H9 (cell line): ENCODE data around the gene EFNA5. TPM values are rescaled to one million over a fixed set of nuclear protein-coding genes. Genes with fewer than 3 reads are reported as not detected.
A peak's percentile ranks its signal among the peaks of the same experiment; 100 is the strongest.

Source experiments
- DNase-seq: peaks from one replicate; pipeline ENCODE4 v3.0.0-alpha.2; 2017
- H2AFZ ChIP-seq: one replicate; pipeline ENCODE4 v1.6.1; 2013; ENCODE audit warnings: mild to moderate bottlenecking, low read length, control low read depth, moderate library complexity
- H2AK5ac ChIP-seq: 2 replicates; pipeline ENCODE4 v1.6.1; 2013; ENCODE audit warnings: low read length, control low read depth, mixed read lengths; ENCODE audit not compliant: insufficient read length
- H2BK120ac ChIP-seq: one replicate; pipeline ENCODE4 v1.6.1; 2013; ENCODE audit warnings: low read depth, mild to moderate bottlenecking, low read length, control low read depth, inconsistent platforms; ENCODE audit not compliant: poor library complexity, severe bottlenecking
- H2BK12ac ChIP-seq: 2 replicates; pipeline ENCODE4 v1.6.1; 2013; ENCODE audit warnings: low read length, control low read depth, mixed read lengths, low read depth; ENCODE audit not compliant: insufficient read length
- H2BK15ac ChIP-seq: 2 replicates; pipeline ENCODE4 v1.6.1; 2013; ENCODE audit warnings: low read depth, low read length, control low read depth
- H2BK20ac ChIP-seq: one replicate; pipeline ENCODE4 v1.6.1; 2013; ENCODE audit warnings: low read depth, mild to moderate bottlenecking, low read length, control low read depth, inconsistent platforms; ENCODE audit not compliant: poor library complexity, severe bottlenecking
- H2BK5ac ChIP-seq: 2 replicates; pipeline ENCODE4 v1.6.1; 2013; ENCODE audit warnings: low read length, control low read depth, mixed read lengths; ENCODE audit not compliant: insufficient read length
- H3K14ac ChIP-seq: 2 replicates; pipeline ENCODE4 v1.6.1; 2013; ENCODE audit warnings: low read length, control low read depth; ENCODE audit not compliant: insufficient read depth
- H3K18ac ChIP-seq: 2 replicates; pipeline ENCODE4 v1.6.1; 2013; ENCODE audit warnings: low read depth, mild to moderate bottlenecking, mixed read lengths, low read length, control low read depth; ENCODE audit not compliant: insufficient read length
- H3K23ac ChIP-seq: 2 replicates; pipeline ENCODE4 v1.6.1; 2013; ENCODE audit warnings: low read length, control low read depth, mixed read lengths, low read depth; ENCODE audit not compliant: insufficient read length
- H3K23me2 ChIP-seq: 2 replicates; pipeline ENCODE4 v1.6.1; 2013; ENCODE audit warnings: low read depth, mild to moderate bottlenecking, mixed read lengths, low read length, control low read depth; ENCODE audit not compliant: insufficient read length, poor library complexity, severe bottlenecking
- H3K27ac ChIP-seq: 2 replicates; pipeline ENCODE4 v1.5.1; 2013; ENCODE audit warnings: low read length, control low read depth, mixed read lengths, low read depth; ENCODE audit not compliant: insufficient read length
- H3K27me3 ChIP-seq: 2 replicates; pipeline ENCODE4 v1.6.1; 2013; ENCODE audit warnings: low read length, control low read depth, inconsistent platforms; ENCODE audit not compliant: insufficient read depth
- H3K4ac ChIP-seq: 2 replicates; pipeline ENCODE4 v1.6.1; 2013; ENCODE audit warnings: low read depth, mild to moderate bottlenecking, control low read depth, inconsistent platforms, low read length, moderate library complexity
- H3K4me1 ChIP-seq: 2 replicates; pipeline ENCODE4 v1.6.1; 2013; ENCODE audit warnings: low read length, control low read depth, inconsistent platforms; ENCODE audit not compliant: insufficient read depth
- H3K4me2 ChIP-seq: 2 replicates; pipeline ENCODE4 v1.6.1; 2013; ENCODE audit warnings: low read length, control low read depth, mixed read lengths; ENCODE audit not compliant: insufficient read length, insufficient read depth
- H3K56ac ChIP-seq: 2 replicates; pipeline ENCODE4 v1.6.1; 2013; ENCODE audit warnings: low read depth, mild to moderate bottlenecking, mixed read lengths, low read length, control low read depth; ENCODE audit not compliant: insufficient read length
- H3K79me1 ChIP-seq: 2 replicates; pipeline ENCODE4 v1.6.1; 2013; ENCODE audit warnings: low read depth, mild to moderate bottlenecking, moderate library complexity, low read length, control low read depth, inconsistent platforms; ENCODE audit not compliant: insufficient read depth, poor library complexity, severe bottlenecking
- H3K79me2 ChIP-seq: 2 replicates; pipeline ENCODE4 v1.6.1; 2013; ENCODE audit warnings: low read length, control low read depth, inconsistent platforms; ENCODE audit not compliant: insufficient read depth
- H3K9ac ChIP-seq: 2 replicates; pipeline ENCODE4 v1.6.1; 2013; ENCODE audit warnings: low read length, control low read depth, mixed read lengths; ENCODE audit not compliant: insufficient read length; ENCODE audit errors: extremely low read depth
- H3K9me3 ChIP-seq: one replicate; pipeline ENCODE4 v1.6.1; 2013; ENCODE audit warnings: low read depth, low read length, inconsistent platforms; ENCODE audit not compliant: control insufficient read depth
- H3T11ph ChIP-seq: one replicate; pipeline ENCODE4 v1.6.1; 2013; ENCODE audit warnings: mild to moderate bottlenecking, low read length, control low read depth, inconsistent platforms
- H4K20me1 ChIP-seq: one replicate; pipeline ENCODE4 v1.6.1; 2013; ENCODE audit not compliant: control insufficient read depth, insufficient read length, insufficient read depth
- H4K5ac ChIP-seq: 2 replicates; pipeline ENCODE4 v1.6.1; 2013; ENCODE audit warnings: low read depth, mild to moderate bottlenecking, mixed read lengths, low read length, control low read depth; ENCODE audit not compliant: insufficient read length
- H4K8ac ChIP-seq: replicated peaks from 2 replicates; pipeline ENCODE4 v1.6.1; 2013; ENCODE audit warnings: low read length, control low read depth, mixed read lengths, low read depth; ENCODE audit not compliant: insufficient read length
- H4K91ac ChIP-seq: 2 replicates; pipeline ENCODE4 v1.6.1; 2013; ENCODE audit warnings: low read depth, mild to moderate bottlenecking, moderate library complexity, mixed read lengths, low read length, control low read depth; ENCODE audit not compliant: insufficient read length
- H3K27ac Mint-ChIP-seq, 3 experiments: 2 replicates in 2 of 3; 3 replicates in 1 of 3; pipeline ENCODE4 v1.8.0; 2020 to 2021; ENCODE audit warnings: mixed read lengths in 3 of 3, mild to moderate bottlenecking in 1 of 3, moderate library complexity in 1 of 3
- H3K27me3 Mint-ChIP-seq: 2 replicates; pipeline ENCODE4 v1.8.0; 2021; ENCODE audit warnings: low read depth, mild to moderate bottlenecking, moderate library complexity, mixed read lengths
- H3K36me3 Mint-ChIP-seq, 3 experiments: 2 replicates in 2 of 3; 3 replicates in 1 of 3; pipeline ENCODE4 v1.8.0; 2020 to 2021; ENCODE audit warnings: low read depth in 3 of 3, mixed read lengths in 3 of 3; ENCODE audit not compliant: insufficient read depth in 1 of 3
- H3K4me1 Mint-ChIP-seq, 2 experiments: 2 replicates each; pipeline ENCODE4 v1.8.0; 2020; ENCODE audit warnings: mixed read lengths in 2 of 2
- H3K4me3 Mint-ChIP-seq, 2 experiments: 2 replicates in 1 of 2; 3 replicates in 1 of 2; pipeline ENCODE4 v1.8.0; 2020 to 2021; ENCODE audit warnings: mild to moderate bottlenecking in 2 of 2, mixed read lengths in 2 of 2, moderate library complexity in 1 of 2
- H3K9me3 Mint-ChIP-seq, 2 experiments: 2 replicates in 1 of 2; 3 replicates in 1 of 2; pipeline ENCODE4 v1.8.0; 2020; ENCODE audit warnings: mild to moderate bottlenecking in 2 of 2, mixed read lengths in 2 of 2, moderate library complexity in 1 of 2
- WGBS: extraction: QIAGEN DNeasy Blood & Tissue Kit; methylation state at CpG from one replicate; pipeline ENCODE4 v1.1.7; 2013; ENCODE audit warnings: missing lambda C conversion rate, low lambda C conversion rate, mixed read lengths; ENCODE audit not compliant: insufficient read length; ENCODE audit errors: extremely low coverage; 5-methylcytosine and 5-hydroxymethylcytosine counted together
- total RNA-seq: library from RNA; stranded (reverse); gene quantifications from 2 replicates; pipeline ENCODE4 v1.2.1, GENCODE V29; 2021
- TF ChIP-seq, protein P1 (sequence below): fragments of 200-600 bp; sonication (generic); conservative IDR thresholded peaks from 3 replicates; pipeline ENCODE4 v1.8.0; 2021; ENCODE audit warnings: antibody characterized with exemption, mild to moderate bottlenecking

Gene EFNA5
- total RNA-seq, 1 experiment from 2014 or later: 20.4 TPM

DNA sequence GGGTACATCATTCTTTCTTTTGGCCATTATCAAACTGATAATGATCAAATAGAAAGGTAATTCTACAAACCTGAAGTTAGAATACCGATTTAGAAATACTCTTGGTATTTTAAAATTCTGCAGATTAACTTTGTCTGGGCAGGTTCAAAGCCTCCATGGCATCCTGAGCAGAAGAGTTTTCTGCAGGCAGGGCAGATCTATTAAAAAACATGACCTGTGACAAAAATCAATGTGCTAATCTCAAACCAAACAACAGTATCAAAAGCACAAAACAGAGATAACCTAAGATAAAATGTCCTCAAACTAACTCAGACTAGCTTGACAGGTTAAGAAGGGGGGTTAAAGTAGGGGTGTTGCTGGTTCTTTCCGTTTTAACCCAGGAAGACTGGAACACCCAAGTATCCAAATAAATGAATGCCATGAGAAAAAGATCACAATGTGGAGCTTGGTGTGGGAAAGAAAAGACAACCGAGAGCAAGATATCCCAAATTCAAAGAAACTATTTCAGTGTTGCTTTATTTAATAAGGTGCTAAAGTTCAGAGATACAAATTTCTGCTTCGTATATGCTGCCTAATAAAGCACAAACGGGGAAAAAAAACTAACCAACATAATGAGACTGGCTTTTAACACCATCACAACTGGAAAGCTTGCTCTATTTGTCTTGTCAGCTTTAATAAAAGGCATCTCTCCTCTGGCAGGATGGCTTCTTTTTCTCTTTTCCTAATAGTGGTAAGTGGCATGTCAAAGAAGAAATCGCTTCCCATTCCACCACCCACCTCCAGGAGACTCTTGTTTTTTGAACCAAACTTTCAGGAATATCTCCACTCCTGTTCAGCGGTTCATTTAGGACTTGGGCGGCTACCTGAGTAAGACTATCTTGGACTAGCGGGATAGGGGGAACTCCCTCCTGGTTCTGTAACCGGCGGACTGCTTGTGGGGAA is 2.3 kb downstream of the EFNA5 start:
- Histone ChIP-seq H3K56ac (no peak overlapping the region), H2BK15ac (no peak overlapping the region), H4K8ac (no peak overlapping the region), H3K79me1 (no peaks in the 10 kb centered on the region), H3K4me2 (peak overlapping the region; percentile 86), H3T11ph (no peak overlapping the region), H3K23me2 (peaks cover 41% of the 10 kb centered on the region), H3K14ac (no peak overlapping the region), H2AK5ac (no peak overlapping the region), H2BK5ac (no peak overlapping the region), H3K4ac (no peak overlapping the region), H4K5ac (no peak overlapping the region), H3K23ac (no peak overlapping the region), H3K27me3 (peaks cover 2% of the 10 kb centered on the region; the same call in 1 of the 2 replicates), H2BK120ac (no peak overlapping the region), H2BK20ac (no peak overlapping the region), H3K9ac (no peak overlapping the region), H2AFZ (no peak overlapping the region), H4K91ac (no peak overlapping the region), H3K9me3 (no peaks in the 10 kb centered on the region), H3K27ac (no peak overlapping the region), H3K4me1 (peaks cover 2% of the 10 kb centered on the region; the same call in 1 of the 2 replicates), H4K20me1 (no peaks in the 10 kb centered on the region), H2BK12ac (no peak overlapping the region), H3K18ac (no peak overlapping the region), H3K79me2 (no peaks in the 10 kb centered on the region)
- Mint-ChIP-seq H3K9me3 (no peaks in the 10 kb centered on the region; a peak in 1 of 5 replicates), H3K4me3 (peak overlapping the region; percentile 90 to 94), H3K36me3 (no peaks in the 10 kb centered on the region), H3K4me1 (peaks cover 22 to 35% of the 10 kb centered on the region in 2 experiments), H3K27me3 (peaks cover 13% of the 10 kb centered on the region), H3K27ac (no peak overlapping the region)
- WGBS: no CpG with 5 or more reads among the region's 11 CpGs
- DNase-seq: no peak
- TF ChIP-seq, protein P1, sequence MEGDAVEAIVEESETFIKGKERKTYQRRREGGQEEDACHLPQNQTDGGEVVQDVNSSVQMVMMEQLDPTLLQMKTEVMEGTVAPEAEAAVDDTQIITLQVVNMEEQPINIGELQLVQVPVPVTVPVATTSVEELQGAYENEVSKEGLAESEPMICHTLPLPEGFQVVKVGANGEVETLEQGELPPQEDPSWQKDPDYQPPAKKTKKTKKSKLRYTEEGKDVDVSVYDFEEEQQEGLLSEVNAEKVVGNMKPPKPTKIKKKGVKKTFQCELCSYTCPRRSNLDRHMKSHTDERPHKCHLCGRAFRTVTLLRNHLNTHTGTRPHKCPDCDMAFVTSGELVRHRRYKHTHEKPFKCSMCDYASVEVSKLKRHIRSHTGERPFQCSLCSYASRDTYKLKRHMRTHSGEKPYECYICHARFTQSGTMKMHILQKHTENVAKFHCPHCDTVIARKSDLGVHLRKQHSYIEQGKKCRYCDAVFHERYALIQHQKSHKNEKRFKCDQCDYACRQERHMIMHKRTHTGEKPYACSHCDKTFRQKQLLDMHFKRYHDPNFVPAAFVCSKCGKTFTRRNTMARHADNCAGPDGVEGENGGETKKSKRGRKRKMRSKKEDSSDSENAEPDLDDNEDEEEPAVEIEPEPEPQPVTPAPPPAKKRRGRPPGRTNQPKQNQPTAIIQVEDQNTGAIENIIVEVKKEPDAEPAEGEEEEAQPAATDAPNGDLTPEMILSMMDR: peak; percentile 17; the same call in 1 of the 3 replicates
